Activated T-cell treated with anti-CD3 and anti-CD28 coated beads, Interleukin-2, amount 50 U/mL, for 1 hour (primary cell): ENCODE measurements around the gene FAM171A1.
"Not testable (repeated sequence)": the region's sequence is repeated elsewhere in the genome, so short reads cannot be mapped to it uniquely, and the experiment has no call there.

Source experiments
- DNase-seq: peaks from one replicate; pipeline ENCODE4 v3.0.0-alpha.2; 2020

Gene FAM171A1

GRCh38 chr10:15236340-15236739, 134.7 kb downstream of the FAM171A1 start:
- no peak for DNase-seq

DNA sequence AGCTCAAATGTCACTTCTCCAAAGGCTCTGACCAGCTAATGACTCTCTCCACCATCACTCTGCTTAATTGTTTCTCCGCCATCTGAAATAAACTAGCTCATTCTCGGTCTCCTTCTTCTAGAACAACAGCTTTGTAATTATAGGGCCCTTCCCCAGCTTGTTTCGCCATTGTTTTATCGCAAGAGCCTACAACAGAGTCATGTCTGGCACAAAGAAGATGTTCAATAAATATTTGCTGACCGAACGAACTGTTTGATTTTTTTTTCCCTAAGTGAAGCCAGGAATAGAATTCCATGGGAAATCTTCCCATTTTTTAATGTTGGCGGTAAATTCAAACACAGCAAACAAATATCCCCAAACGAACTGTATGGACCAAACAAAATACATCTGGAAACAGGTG, 138.8 kb downstream of the FAM171A1 start:
- DNase-seq = no peak

DNA sequence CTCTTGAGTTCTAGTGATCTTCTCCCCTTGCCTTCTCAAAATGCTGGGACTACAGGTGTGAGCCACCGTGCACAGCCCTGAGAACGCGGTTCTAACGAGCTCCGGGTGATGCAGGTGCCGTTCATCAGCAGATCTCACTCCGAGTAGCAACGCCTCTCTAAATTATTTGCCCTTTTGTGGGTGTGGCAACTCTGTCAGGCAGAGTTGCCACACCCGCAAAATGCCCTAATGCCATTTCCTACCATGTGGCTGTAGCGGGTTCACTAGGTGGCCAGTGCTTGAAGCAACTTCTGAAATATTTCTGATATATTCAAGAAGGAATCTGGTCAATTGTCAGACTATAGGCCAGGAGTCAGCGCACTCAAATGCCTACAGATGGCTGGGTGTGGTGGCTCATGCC, 139.7 kb downstream of the FAM171A1 start:
- no peak for DNase-seq

DNA sequence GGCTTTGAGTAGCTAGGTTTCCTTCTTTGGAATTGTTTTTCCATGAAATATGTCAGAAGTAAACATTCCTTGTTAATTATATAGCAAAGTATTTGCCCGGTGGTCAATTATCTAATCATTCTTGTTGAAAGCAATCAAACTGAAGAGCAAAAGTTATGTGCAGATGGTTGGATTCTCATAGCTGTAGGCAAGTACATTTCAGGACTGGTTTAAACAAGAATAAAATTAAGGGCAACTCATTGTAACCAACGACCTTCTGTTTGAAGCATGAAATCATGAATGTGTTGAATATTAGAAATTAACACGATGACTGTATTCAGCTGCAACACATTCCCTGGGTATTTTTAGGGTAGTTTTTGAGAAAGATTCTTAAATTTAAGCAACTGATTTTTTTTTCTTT, 140.8 kb downstream of the FAM171A1 start:
- DNase-seq = no peak

DNA sequence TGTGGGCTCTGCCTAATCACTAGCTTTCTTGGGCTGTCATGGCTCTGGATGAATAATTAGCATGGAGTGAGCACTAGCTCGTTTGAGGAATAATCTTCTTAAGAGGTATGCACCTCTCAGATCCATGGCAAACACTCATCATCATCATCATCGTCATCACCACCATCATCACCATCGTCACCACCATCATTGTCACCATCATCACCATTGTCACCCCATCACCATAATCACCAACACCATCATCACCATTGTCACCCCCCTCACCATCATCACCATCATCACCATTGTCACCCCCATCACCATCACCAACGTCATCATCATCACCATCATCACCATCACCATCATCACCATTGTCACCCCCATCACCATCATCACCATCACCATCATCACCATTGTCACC, 141.8 kb downstream of the FAM171A1 start:
- DNase-seq = no peak

GRCh38 chr10:15228426-15228825, 142.7 kb downstream of the FAM171A1 start:
- no peak for DNase-seq

DNA sequence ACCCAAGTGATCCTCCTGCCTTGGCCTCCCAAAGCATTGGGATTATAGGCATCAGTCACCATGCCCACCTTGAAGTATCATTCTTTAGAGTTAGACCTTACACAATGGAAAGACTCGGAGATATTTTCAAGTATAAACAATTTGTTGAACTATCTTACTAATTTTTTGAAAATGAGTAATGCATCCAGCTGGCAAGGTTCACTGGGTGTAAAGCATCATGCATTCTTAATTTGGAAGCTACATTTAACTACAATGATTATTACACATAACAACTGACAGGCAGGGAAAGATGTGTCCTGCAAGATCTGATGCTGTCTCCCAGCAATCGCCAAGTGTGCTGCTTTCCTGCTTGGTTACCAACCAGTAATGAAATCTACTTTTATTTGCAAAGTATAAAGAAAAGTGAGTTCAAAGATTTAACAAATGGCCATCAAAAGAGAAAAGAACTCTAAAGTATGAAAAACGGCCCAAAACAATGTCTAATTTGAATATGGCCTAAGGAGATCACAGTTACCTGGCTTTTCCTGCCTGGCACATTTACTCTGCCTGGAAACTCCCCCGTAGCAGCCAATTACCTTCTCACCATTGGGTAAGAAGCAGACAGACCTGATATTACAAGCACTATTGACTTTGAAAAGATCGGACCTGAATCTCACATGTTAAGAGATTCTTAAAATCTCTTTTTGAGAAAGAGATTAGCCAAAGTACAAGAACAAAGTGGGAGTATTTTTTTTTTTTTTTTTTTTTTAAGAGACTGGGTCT, 143.3 kb downstream of the FAM171A1 start:
- DNase-seq = no peak

DNA sequence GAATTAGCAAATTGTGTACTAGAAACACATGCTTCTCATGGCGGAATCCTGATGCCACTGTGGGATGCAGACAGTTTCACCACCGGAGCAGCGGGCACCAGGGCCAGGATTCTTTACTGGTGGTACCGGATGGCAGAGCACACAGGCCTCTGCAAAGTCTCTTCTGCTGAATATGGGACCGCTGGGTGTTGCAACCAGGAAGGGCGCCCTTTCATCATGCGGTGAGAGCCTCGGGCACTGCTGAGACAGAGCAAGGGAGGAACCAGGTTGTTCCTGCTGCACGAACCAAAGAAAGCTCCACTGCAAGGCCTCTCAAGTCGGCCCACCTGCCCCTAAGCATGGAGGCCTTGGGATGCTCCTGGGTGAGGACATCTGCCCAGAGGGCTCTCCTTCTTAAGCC, 145.6 kb downstream of the FAM171A1 start:
- DNase-seq = no peak

DNA sequence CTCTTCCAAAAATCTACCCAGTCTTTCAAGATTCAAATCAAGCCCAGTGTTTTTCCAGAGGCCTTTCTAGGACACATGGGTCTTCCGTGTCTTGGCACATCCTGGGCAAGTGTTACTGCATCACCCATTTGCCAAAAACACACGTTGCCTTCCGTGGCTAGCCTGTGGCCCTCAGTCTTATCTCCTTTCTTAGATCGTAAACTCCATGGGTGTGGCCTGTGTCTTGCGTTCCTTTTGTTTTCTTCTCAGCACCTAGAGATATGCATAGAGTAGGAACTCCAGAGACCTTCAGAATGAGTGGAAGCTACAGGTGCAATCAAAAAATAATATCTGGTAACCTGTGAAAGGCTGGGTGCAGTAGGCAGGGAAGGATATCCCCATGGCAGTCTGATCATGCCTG, 146.1 kb downstream of the FAM171A1 start:
- DNase-seq = no peak

DNA sequence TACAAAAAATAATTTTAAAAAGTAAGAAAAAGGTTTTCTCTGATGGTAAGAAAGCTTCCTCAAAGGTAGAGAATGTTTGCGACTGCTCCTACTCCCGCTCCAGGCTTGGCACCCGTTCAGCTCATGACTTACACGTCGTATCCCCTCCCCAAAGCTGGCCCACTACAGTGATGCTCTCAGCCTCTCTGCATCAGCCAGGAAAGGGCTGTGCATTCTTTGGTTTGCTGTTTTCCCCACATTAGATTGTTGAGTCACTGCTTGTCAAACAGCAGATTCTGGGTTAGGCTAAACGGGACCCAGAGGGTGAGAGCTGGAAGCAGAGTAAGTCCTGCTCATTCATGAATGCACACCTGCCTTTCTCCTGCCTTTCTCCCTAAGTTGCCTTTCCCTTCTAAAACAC, 147.9 kb downstream of the FAM171A1 start:
- no peak for DNase-seq

DNA sequence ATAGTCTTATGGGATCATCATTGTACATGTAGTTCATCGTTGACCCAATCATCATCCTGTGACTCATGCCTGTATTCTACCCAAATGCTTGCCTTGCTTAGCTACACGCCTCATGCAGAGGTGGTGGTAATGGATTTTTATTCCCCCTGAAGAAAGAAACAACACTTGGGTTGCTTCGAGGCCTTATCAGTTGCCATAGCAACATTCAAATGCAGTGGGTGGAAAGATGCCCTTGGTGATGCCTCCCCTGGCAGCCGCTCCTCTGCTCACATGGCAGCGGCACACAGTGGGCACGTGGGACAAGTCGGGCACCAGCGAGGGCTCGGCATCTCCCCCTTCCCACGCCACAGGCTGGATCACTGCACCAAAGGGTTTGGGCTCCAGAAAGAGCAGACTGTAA, 148.6 kb downstream of the FAM171A1 start:
- DNase-seq = no peak

DNA sequence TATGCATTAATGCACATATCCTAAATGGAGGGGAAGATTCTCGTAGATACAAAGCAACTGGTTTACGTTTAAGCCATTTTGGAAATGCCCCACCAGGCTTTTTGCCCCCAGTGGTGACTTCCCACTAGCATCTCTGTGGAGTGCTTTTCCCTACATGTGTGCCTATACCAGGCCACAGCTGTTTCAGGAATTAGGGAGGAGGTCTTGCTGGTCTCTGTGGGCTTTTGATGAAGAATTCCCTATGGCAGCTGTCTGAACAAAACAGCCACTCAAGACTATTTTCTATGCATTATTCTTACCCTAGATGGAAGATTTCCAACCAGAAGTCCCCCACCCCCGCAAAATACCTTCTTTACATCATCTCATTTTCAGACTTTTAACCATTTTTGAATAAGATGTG, 150.6 kb downstream of the FAM171A1 start:
- DNase-seq = no peak

DNA sequence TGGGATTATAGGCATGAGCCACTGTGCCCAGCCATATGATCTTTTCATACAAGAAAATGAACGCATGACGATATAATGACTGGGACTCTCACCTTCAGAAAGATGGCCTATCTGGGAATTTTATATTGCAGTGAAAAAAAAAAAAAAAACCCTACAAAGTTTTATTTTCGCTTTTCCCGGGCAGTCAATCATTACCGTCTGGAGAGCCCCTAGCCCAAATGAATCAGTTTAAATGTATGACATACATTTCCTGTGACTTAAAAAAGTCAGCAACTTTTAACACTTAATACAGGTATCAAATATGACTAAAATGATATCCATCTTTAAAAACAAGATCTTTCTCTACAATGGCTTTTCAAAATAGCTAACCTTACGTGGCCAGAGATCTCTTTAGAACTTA, 154.4 kb downstream of the FAM171A1 start:
- no peak for DNase-seq

DNA sequence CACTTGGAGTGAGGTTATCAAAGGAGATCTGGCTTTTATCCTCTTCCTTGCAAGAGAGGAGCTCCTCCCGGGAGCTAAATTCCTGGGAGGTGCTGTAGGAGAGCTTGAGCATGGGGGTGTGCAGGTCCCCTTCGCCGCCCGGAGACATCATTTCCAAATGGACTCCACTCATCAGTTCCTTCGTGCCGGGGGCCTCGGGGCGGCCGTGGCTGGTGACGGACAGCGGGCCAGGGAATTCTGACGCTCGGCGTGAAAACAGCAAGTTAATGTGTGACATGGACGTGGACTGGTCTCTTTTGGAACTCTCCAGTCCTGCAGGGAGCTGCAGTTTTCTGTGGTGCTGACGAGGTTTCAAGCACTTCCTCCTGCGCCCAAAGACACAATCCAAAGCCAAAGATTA, 156.9 kb downstream of the FAM171A1 start:
- no peak for DNase-seq

DNA sequence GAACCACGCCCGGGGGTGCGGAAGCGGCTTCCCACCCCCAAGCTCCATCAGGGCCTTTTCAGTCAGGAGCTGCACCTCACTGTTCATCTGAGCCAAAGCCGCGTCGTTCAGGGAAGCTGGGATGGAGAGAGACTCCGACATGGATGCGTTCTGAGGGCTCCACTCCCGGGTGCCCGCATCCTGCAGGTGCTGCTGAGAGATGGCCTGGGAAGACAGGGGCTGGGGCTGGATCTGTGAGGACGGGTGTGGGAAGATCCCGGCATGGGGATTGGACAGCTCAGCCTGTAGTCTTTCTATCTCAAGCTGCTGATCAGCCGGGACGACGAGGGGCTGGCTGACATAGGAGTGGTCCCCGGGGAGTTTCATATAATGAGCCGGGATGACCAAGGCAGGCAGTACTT, 157.6 kb downstream of the FAM171A1 start:
- DNase-seq = no peak

DNA sequence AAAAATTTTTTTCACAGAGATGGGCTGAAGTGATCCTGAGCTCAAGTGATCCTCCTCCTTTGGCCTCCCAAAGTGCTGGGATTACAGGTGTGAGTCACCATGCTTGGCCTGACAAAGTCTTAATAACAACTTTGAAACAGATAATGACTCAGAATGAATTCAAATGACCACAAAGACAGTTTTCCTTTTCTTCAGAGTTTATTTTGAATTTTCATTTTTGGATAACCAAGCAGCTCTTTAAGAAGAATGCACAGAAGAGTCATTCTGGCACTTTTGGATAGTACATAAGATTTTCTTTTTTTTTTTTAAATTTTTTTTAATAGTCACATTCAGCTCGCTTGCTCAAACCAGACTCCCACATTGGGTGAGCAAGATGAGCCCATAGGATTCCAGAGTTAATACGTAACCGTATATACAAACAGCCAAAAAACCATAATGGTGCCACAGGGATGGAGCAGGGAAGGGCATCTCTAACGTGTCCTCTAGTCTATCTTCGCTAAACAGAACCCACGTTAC, 159.6 kb downstream of the FAM171A1 start:
- DNase-seq = no peak

- DNase-seq = no peak
Measured at GRCh38 chr10:15210521-15210920, 160.6 kb downstream of the FAM171A1 start.

GRCh38 chr10:15209827-15210509, 161.1 kb downstream of the FAM171A1 start:
- DNase-seq = peak; percentile 74

GRCh38 chr10:15208221-15208620, 162.9 kb downstream of the FAM171A1 start:
- no peak for DNase-seq

DNA sequence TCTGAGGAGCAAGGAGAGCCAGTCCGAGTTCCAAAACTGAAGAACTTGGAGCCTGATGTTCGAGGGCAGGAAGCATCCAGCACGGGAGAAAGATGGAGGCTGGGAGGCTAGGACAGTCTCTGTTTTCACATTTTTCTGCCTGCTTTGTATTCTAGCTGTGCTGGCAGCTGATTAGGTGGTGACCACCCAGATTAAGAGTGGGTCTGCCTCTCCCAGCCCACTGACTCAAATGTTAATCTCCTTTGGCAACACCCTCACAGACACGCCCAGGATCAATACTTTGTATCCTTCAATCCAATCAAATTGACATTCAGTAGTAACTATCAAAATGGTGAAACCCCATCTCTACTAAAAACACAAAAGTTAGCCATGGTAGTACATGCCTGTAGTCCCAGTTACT, 163.7 kb downstream of the FAM171A1 start:
- not testable (repeated sequence) for DNase-seq

DNA sequence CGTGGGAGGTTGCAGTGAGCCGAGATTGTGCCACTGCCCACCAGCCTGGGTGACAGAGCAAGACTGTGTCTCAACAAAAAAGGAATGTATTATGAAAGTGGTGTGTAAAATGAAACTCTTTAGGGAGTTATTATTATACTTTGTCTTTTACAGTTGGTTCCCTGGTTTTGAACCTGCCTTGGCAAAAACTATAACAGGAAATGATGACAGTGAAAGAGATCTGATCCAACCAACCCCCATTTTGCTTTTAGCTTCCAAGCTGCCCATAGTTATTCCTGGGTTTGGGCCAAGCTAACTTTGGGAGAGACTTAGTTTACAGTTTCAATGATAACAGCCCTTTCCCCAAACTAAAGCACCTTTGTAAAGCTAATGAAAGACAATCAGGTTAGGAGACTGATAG, 168.4 kb downstream of the FAM171A1 start:
- DNase-seq = no peak

DNA sequence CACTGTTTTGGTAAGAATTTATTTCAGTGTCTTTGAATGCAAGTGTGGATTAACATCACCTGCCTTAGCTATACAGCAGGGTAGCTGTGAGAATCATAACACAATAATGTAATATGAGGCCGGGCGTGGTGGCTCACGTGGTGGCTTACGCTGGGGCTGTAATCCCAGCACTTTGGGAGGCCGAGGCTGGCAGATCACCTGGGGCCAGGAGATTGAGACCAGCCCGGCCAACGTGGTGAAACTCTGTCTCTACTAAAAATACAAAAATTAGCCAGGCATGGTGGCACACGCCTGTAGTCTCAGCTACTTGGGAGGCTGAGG, 168.8 kb downstream of the FAM171A1 start:
- not testable (repeated sequence) for DNase-seq

GRCh38 chr10:15201589-15202300, 169.3 kb downstream of the FAM171A1 start:
- DNase-seq = no peak

GRCh38 chr10:15200626-15201025, 170.5 kb downstream of the FAM171A1 start:
- no peak for DNase-seq
